HepG2 (cell line): Measurements from ENCODE around the gene CEP68. TPM values are rescaled to one million over a fixed set of nuclear protein-coding genes. Genes with fewer than 3 reads are reported as not detected.

ENCODE experiments used
- ATAC-seq: fragments of 200-7000 bp; cut with Tn5 transposase; 3 replicates; pipeline ENCODE4 v1.9.1; 2020; ENCODE audit warnings: mild to moderate bottlenecking, moderate library complexity
- BruUV-seq: library from RNA; stranded (reverse); fragments of 400-500 nt; replicated peaks from 2 replicates; lab custom pipeline; 2021; lab: Mats Ljungman, UMichigan
- CTCF ChIA-PET: fragments of 300-600 bp; formaldehyde crosslinking; extraction: SDS; loops from one replicate; lab custom pipeline; 2021; ENCODE audit warnings: low total read pairs, inconsistent platforms, low intra/inter-chr PET ratio; lab: Yijun Ruan, JAX
- POLR2A ChIA-PET: fragments of 350-600 bp; sonication (Branson Sonifier 250); formaldehyde crosslinking; loops from one replicate; lab custom pipeline; 2020; ENCODE audit warnings: antibody characterized with exemption, inconsistent platforms; lab: Yijun Ruan, JAX
- DNase-seq: peaks from one replicate; pipeline ENCODE4 v3.0.0-alpha.2; 2015; ENCODE audit warnings: low spot score
- FAIRE-seq: peaks from 3 replicates; lab custom pipeline; 2011; peaks lifted over from hg19 to GRCh38; lab: Jason Lieb, UNC
- H2AFZ ChIP-seq: one replicate; pipeline ENCODE4 v1.6.1; 2011; ENCODE audit warnings: low read length, inconsistent platforms
- H3K27ac ChIP-seq: fragments of 300-600 bp; 3 replicates; pipeline ENCODE4 v1.8.0; 2011; ENCODE audit warnings: mixed run types, mild to moderate bottlenecking, mixed read lengths, low read length, inconsistent platforms; ENCODE audit not compliant: insufficient read depth; ENCODE audit errors: extremely low read length
- H3K27me3 ChIP-seq, 2 experiments: fragments of 200-600 bp in 1 of 2; 2 replicates in 1 of 2; 3 replicates in 1 of 2; pipeline versions ENCODE4 v1.6.0 to v1.8.0; 2011; ENCODE audit warnings: low read length in 2 of 2, mild to moderate bottlenecking in 2 of 2, moderate library complexity in 2 of 2, inconsistent platforms in 1 of 2; ENCODE audit not compliant: insufficient read depth in 2 of 2, control insufficient read depth in 1 of 2
- H3K36me3 ChIP-seq, 2 experiments: fragments of 200-600 bp in 1 of 2; replicated peaks in 1 of 2; 2 replicates in 1 of 2; 3 replicates in 1 of 2; pipeline versions ENCODE4 v1.5.1 to v1.8.0; 2011; ENCODE audit warnings: low read length in 2 of 2, inconsistent platforms in 1 of 2; ENCODE audit not compliant: insufficient read depth in 2 of 2, control insufficient read depth in 1 of 2
- H3K4me1 ChIP-seq: 2 replicates; pipeline ENCODE4 v1.5.1; 2012; ENCODE audit warnings: low read length, inconsistent platforms; ENCODE audit not compliant: insufficient read depth
- H3K4me2 ChIP-seq: 2 replicates; pipeline ENCODE4 v1.6.0; 2011; ENCODE audit warnings: low read depth, low read length, inconsistent platforms
- H3K4me3 ChIP-seq, 3 experiments: fragments of 200-600 bp in 1 of 3; sonication (generic), shearing (Covaris generic) in 1 of 3; replicated peaks in 1 of 3; 2 replicates each; pipeline ENCODE4 v1.5.1; 2011 to 2016; ENCODE audit warnings: low read length in 3 of 3, inconsistent platforms in 2 of 3, low read depth in 2 of 3, mild to moderate bottlenecking in 2 of 3, control low read depth in 1 of 3, mixed read lengths in 1 of 3; ENCODE audit not compliant: insufficient read depth in 1 of 3
- H3K79me2 ChIP-seq: one replicate; pipeline ENCODE4 v1.6.1; 2011; ENCODE audit warnings: low read length, inconsistent platforms; ENCODE audit not compliant: insufficient read depth
- H3K9ac ChIP-seq: 2 replicates; pipeline ENCODE4 v1.6.0; 2011; ENCODE audit warnings: mild to moderate bottlenecking, low read depth, low read length, inconsistent platforms; ENCODE audit not compliant: insufficient read depth
- H3K9me3 ChIP-seq: 2 replicates; pipeline ENCODE4 v1.5.1; 2012; ENCODE audit warnings: mild to moderate bottlenecking, low read length
- H4K20me1 ChIP-seq: 2 replicates; pipeline ENCODE4 v1.6.0; 2011; ENCODE audit warnings: inconsistent platforms, mild to moderate bottlenecking, low read length, moderate library complexity; ENCODE audit not compliant: insufficient read depth
- GATAD2A ChIP-seq: IDR thresholded peaks from 2 replicates; pipeline ENCODE4 v1.6.1; 2016
- KMT2A ChIP-seq: sonication (generic); formaldehyde crosslinking; IDR thresholded peaks from 2 replicates; pipeline ENCODE4 v1.4.0; 2020; ENCODE audit warnings: missing genetic modification reagents
- SOX6 ChIP-seq, 2 experiments: fragments of 450-650 bp in 1 of 2; sonication (generic) in 1 of 2; formaldehyde crosslinking in 1 of 2; IDR thresholded peaks; 2 replicates each; pipeline versions ENCODE4 v1.4.0 to v1.6.1; 2017 to 2020; ENCODE audit warnings: antibody characterized with exemption in 1 of 2, mild to moderate bottlenecking in 1 of 2, missing genetic modification reagents in 1 of 2
- TEAD3 ChIP-seq: optimal IDR thresholded peaks from 2 replicates; pipeline ENCODE3; 2016; ENCODE audit warnings: borderline replicate concordance
- YEATS2 ChIP-seq: sonication (generic); formaldehyde crosslinking; IDR thresholded peaks from 2 replicates; pipeline ENCODE4 v1.4.0; 2020; ENCODE audit warnings: missing genetic modification reagents, borderline replicate concordance
- ZBED4 ChIP-seq: sonication (generic); formaldehyde crosslinking; IDR thresholded peaks from 2 replicates; pipeline ENCODE4 v1.4.0; 2020; ENCODE audit warnings: missing genetic modification reagents, borderline replicate concordance
- ZC3H4 ChIP-seq: sonication (generic); formaldehyde crosslinking; IDR thresholded peaks from 2 replicates; pipeline ENCODE4 v1.4.0; 2020; ENCODE audit warnings: missing genetic modification reagents, borderline replicate concordance
- ZNF317 ChIP-seq: sonication (generic); formaldehyde crosslinking; IDR thresholded peaks from 2 replicates; pipeline ENCODE4 v1.5.0; 2020; ENCODE audit warnings: mild to moderate bottlenecking, missing genetic modification reagents
- ZNF446 ChIP-seq: sonication (generic); formaldehyde crosslinking; IDR thresholded peaks from 2 replicates; pipeline ENCODE4 v1.5.0; 2020; ENCODE audit warnings: mild to moderate bottlenecking, missing genetic modification reagents
- ZNF501 ChIP-seq: sonication (generic); formaldehyde crosslinking; IDR thresholded peaks from 2 replicates; pipeline ENCODE4 v1.5.1; 2020; ENCODE audit warnings: mild to moderate bottlenecking, moderate library complexity, missing genetic modification reagents
- ZNF770 ChIP-seq: sonication (generic); formaldehyde crosslinking; IDR thresholded peaks from 2 replicates; pipeline ENCODE4 v1.5.0; 2020; ENCODE audit warnings: mild to moderate bottlenecking, missing genetic modification reagents
- WGBS: methylation state at CpG from one replicate; pipeline ENCODE4 v1.1.6; 2017; ENCODE audit warnings: low lambda C conversion rate; 5-methylcytosine and 5-hydroxymethylcytosine counted together
- in situ Hi-C: cut with HindIII; loops from 2 replicates; pipeline ENCODE4 v1.10.0; 2017; ENCODE audit warnings: low pct_unique_long_range_greater_than_20kb; ENCODE audit not compliant: extremely low pct_ligation_motif_present
- intact Hi-C: fragments of 100-400 bp; cut with micrococcal nuclease; formaldehyde crosslinking; loops from one replicate; pipeline ENCODE4 v1.10.0; 2022; ENCODE audit not compliant: unreplicated experiment
- polyA plus RNA-seq, 8 experiments: library from polyadenylated mRNA; depleted of rRNA in 3 of 8; stranded (reverse) in 7 of 8; unstranded in 1 of 8; fragments of >200 nt; fragmentation: Illumina TruSeq in 4 of 8; extraction: Trizol in 4 of 8; gene quantifications; 2 replicates each; pipeline versions ENCODE4 v1.2.1 to v1.2.3, GENCODE V29; 2011 to 2016; ENCODE audit warnings: low read depth in 4 of 8, missing spikeins in 1 of 8, mixed read lengths in 1 of 8; ENCODE audit not compliant: insufficient read depth in 1 of 8
- total RNA-seq, 5 experiments: library from RNA; depleted of rRNA; stranded (reverse); fragments of >200 nt; fragmentation: Illumina TruSeq; extraction: Trizol; gene quantifications; 2 replicates each; pipeline ENCODE4 v1.2.3, GENCODE V29; 2016; ENCODE audit warnings: low read depth in 1 of 5
- TF ChIP-seq, protein P1 (sequence below): sonication (generic); formaldehyde crosslinking; IDR thresholded peaks from 2 replicates; pipeline ENCODE4 v1.5.0; 2020; ENCODE audit warnings: missing genetic modification reagents
- TF ChIP-seq, protein P2 (sequence below): IDR thresholded peaks from 2 replicates; pipeline ENCODE4 v1.6.1; 2016; ENCODE audit warnings: mild to moderate bottlenecking, missing biosample characterization, missing genetic modification reagents

CEP68 gene
- total and polyA plus RNA-seq, 2 of the 13 experiments (the other 11 are each of a cell fraction or from before 2014, with no cell fraction given), result 5.7 to 9.3 TPM

DNA sequence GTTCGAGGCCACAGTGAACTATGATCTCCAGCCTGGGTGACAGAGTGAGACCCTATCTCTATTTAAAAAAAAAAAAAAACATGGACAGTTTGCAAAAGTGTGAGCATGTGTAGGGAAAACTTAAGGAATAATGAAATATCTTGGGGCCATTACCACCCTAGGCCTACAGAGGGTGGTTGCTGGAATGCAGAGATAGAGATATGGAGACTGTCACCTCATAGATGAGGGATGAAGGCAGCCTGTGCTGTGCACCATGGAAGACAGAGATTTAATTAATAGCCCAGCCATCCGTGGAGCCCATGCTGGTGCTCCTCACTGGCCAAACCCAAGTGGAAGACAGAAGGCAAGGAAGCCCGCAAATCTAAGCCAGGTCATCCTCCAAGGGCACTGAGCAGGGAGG, 16.6 kb upstream of the CEP68 start (continued):
- TF ChIP-seq, protein P1, sequence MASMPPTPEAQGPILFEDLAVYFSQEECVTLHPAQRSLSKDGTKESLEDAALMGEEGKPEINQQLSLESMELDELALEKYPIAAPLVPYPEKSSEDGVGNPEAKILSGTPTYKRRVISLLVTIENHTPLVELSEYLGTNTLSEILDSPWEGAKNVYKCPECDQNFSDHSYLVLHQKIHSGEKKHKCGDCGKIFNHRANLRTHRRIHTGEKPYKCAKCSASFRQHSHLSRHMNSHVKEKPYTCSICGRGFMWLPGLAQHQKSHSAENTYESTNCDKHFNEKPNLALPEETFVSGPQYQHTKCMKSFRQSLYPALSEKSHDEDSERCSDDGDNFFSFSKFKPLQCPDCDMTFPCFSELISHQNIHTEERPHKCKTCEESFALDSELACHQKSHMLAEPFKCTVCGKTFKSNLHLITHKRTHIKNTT (CRISPR knock-in tag), result no peak

GRCh38 chr2:65040400-65041261, 15.6 kb upstream of the CEP68 start:
- 39% methylated on average over 13 of the region's 13 CpGs for WGBS
- Histone ChIP-seq H4K20me1 (no peaks in the 10 kb centered on the region), H3K4me2 (no peak overlapping the region; the same call in 1 of the 2 replicates), H3K27me3 (no peaks in the 10 kb centered on the region), H2AFZ (no peak overlapping the region), H3K4me3 (no peak overlapping the region), H3K4me1 (peaks cover 13% of the 10 kb centered on the region), H3K9me3 (no peaks in the 10 kb centered on the region), H3K79me2 (no peaks in the 10 kb centered on the region), H3K9ac (no peak overlapping the region), H3K27ac (no peak overlapping the region), H3K36me3 (peaks cover 2 to 14% of the 10 kb centered on the region in 2 experiments; a peak in 1 of 5 replicates)
- in situ Hi-C loops, result loop anchor here (5.0 kb wide), 1 partner anchor 123 kb away; no protein-coding TSS in a partner anchor
- POLR2A ChIA-PET, result interaction anchor here (1.3 kb wide), 1 partner anchor 123 kb away, joined by 5 read pairs; no protein-coding TSS in a partner anchor
- FAIRE-seq, result peak; percentile 95
- intact Hi-C loops, result loop anchor here (1.0 to 5.0 kb wide), 2 partner anchors 48 to 123 kb away; no protein-coding TSS in a partner anchor
- CTCF ChIA-PET, result interaction anchor here (0.7 to 3.5 kb wide), 4 partner anchors 118 to 167 kb away, joined by 3 to 65 read pairs (median 4); no protein-coding TSS in a partner anchor
- peak; percentile 98 for ATAC-seq
- no TSS peak for BruUV-seq
- peak; percentile 83 for DNase-seq
- TF ChIP-seq ZNF770, result peak; percentile 39; the same call in 1 of the 2 replicates
- TF ChIP-seq TEAD3, result peak; percentile 56
- 0 out of 2 replicates have a peak, but pooled peaks have one; percentile 58 for TF ChIP-seq ZC3H4
- 0 out of 2 replicates have a peak, but pooled peaks have one; percentile 26 for TF ChIP-seq YEATS2
- no peak for TF ChIP-seq SOX6 (IDR thresholded peaks at IDR 0.05)
- peak; percentile 34; the same call in 1 of the 2 replicates for TF ChIP-seq SOX6 (CRISPR knock-in tag; IDR thresholded peaks at IDR 0.05)
- peak; percentile 68 for TF ChIP-seq GATAD2A (CRISPR knock-in tag)
- peak; percentile 68; the same call in 1 of the 2 replicates for TF ChIP-seq KMT2A (CRISPR knock-in tag)
- TF ChIP-seq ZNF501 (CRISPR knock-in tag), result peak; percentile 70
- TF ChIP-seq, protein P2, sequence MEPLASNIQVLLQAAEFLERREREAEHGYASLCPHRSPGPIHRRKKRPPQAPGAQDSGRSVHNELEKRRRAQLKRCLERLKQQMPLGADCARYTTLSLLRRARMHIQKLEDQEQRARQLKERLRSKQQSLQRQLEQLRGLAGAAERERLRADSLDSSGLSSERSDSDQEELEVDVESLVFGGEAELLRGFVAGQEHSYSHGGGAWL (CRISPR knock-in tag), result no peak
- no peak for TF ChIP-seq ZNF317 (CRISPR knock-in tag)
- 0 out of 2 replicates have a peak, but pooled peaks have one; percentile 52 for TF ChIP-seq ZBED4 (CRISPR knock-in tag)
- TF ChIP-seq ZNF446 (CRISPR knock-in tag), result no peak
